IMR-90 (cell line): ENCODE measurements around the gene FASLG. TPM values are rescaled to one million over a fixed set of nuclear protein-coding genes. Genes with fewer than 3 reads are reported as not detected.

Source experiments
- ATAC-seq: fragments of 200-7000 bp; cut with Tn5 transposase; 2 replicates; pipeline ENCODE4 v1.9.1; 2020; ENCODE audit warnings: low read depth, mild to moderate bottlenecking, moderate library complexity
- BruUV-seq: library from RNA; stranded (reverse); fragments of 400-500 nt; replicated peaks from 2 replicates; lab custom pipeline; 2021; lab: Mats Ljungman, UMichigan
- CTCF ChIA-PET: fragments of 300-600 bp; formaldehyde crosslinking; extraction: SDS; loops from one replicate; lab custom pipeline; 2021; ENCODE audit warnings: antibody characterized with exemption; lab: Yijun Ruan, JAX
- POLR2A ChIA-PET: fragments of 300-600 bp; sonication (Branson Sonifier 250); formaldehyde crosslinking; loops from one replicate; lab custom pipeline; 2022; ENCODE audit warnings: antibody characterized with exemption; ENCODE audit not compliant: unreplicated experiment; lab: Charles Lee
- DNase-seq: peaks from one replicate; pipeline ENCODE4 v3.0.0; 2013
- H2AFZ ChIP-seq: replicated peaks from 2 replicates; pipeline ENCODE3; 2013; ENCODE audit warnings: low read length, mild to moderate bottlenecking; ENCODE audit not compliant: poor library complexity
- H2AK5ac ChIP-seq: 2 replicates; pipeline ENCODE4 v1.6.1; 2013; ENCODE audit warnings: low read depth, low read length, inconsistent platforms
- H2AK9ac ChIP-seq: replicated peaks from 2 replicates; pipeline ENCODE3; 2013; ENCODE audit warnings: mild to moderate bottlenecking, low read depth, low read length, moderate library complexity; ENCODE audit not compliant: poor library complexity
- H2BK120ac ChIP-seq: 2 replicates; pipeline ENCODE4 v1.6.1; 2013; ENCODE audit warnings: low read depth, low read length, inconsistent platforms
- H2BK15ac ChIP-seq: 3 replicates; pipeline ENCODE4 v1.6.1; 2013; ENCODE audit warnings: low read depth, low read length, inconsistent platforms
- H2BK20ac ChIP-seq: 2 replicates; pipeline ENCODE4 v1.6.1; 2013; ENCODE audit warnings: low read depth, mild to moderate bottlenecking, inconsistent platforms, low read length, moderate library complexity
- H2BK5ac ChIP-seq: 2 replicates; pipeline ENCODE4 v1.6.1; 2013; ENCODE audit warnings: mild to moderate bottlenecking, low read depth, low read length, inconsistent platforms; ENCODE audit not compliant: poor library complexity, severe bottlenecking
- H3K14ac ChIP-seq: replicated peaks from 2 replicates; pipeline ENCODE4 v1.6.1; 2013; ENCODE audit warnings: low read depth, low read length, inconsistent platforms
- H3K18ac ChIP-seq: 2 replicates; pipeline ENCODE4 v1.6.1; 2013; ENCODE audit warnings: low read depth, low read length, control low read depth
- H3K23ac ChIP-seq: 2 replicates; pipeline ENCODE4 v1.6.1; 2013; ENCODE audit warnings: low read depth, low read length, inconsistent platforms
- H3K27ac ChIP-seq: 2 replicates; pipeline ENCODE4 v1.5.1; 2013; ENCODE audit warnings: mild to moderate bottlenecking, control low read depth, low read length; ENCODE audit not compliant: insufficient read depth
- H3K27me3 ChIP-seq: 2 replicates; pipeline ENCODE4 v1.6.1; 2013; ENCODE audit warnings: low read length; ENCODE audit not compliant: control insufficient read depth, insufficient read depth
- H3K36me3 ChIP-seq: 2 replicates; pipeline ENCODE4 v1.6.1; 2013; ENCODE audit warnings: low read length, mixed read lengths; ENCODE audit not compliant: control insufficient read depth, insufficient read depth
- H3K4ac ChIP-seq: 2 replicates; pipeline ENCODE4 v1.6.1; 2013; ENCODE audit warnings: low read depth, low read length, inconsistent platforms
- H3K4me1 ChIP-seq: 2 replicates; pipeline ENCODE4 v1.6.1; 2013; ENCODE audit warnings: low read length, mixed read lengths; ENCODE audit not compliant: control insufficient read depth, insufficient read depth
- H3K4me2 ChIP-seq: 2 replicates; pipeline ENCODE4 v1.6.1; 2013; ENCODE audit warnings: low read depth, mild to moderate bottlenecking, control low read depth, low read length, moderate library complexity
- H3K4me3 ChIP-seq: 2 replicates; pipeline ENCODE4 v1.5.1; 2013; ENCODE audit warnings: low read depth, mild to moderate bottlenecking, control low read depth, low read length, moderate library complexity; ENCODE audit not compliant: insufficient read depth
- H3K56ac ChIP-seq: 2 replicates; pipeline ENCODE4 v1.6.1; 2013; ENCODE audit warnings: low read length, inconsistent platforms; ENCODE audit not compliant: insufficient read depth; ENCODE audit errors: extremely low read depth
- H3K79me1 ChIP-seq, 2 experiments: 2 replicates each; pipeline ENCODE4 v1.6.1; 2013; ENCODE audit warnings: low read length in 2 of 2, inconsistent platforms in 1 of 2, low read depth in 1 of 2
- H3K9ac ChIP-seq: 2 replicates; pipeline ENCODE4 v1.6.1; 2013; ENCODE audit warnings: low read depth, low read length, control low read depth
- H3K9me1 ChIP-seq: 2 replicates; pipeline ENCODE4 v1.6.1; 2013; ENCODE audit warnings: low read length, inconsistent platforms; ENCODE audit not compliant: insufficient read depth
- H3K9me3 ChIP-seq: 2 replicates; pipeline ENCODE4 v1.6.1; 2013; ENCODE audit warnings: low read length; ENCODE audit not compliant: control insufficient read depth, insufficient read depth
- H4K20me1 ChIP-seq: 2 replicates; pipeline ENCODE4 v1.6.1; 2013; ENCODE audit warnings: low read length, inconsistent platforms; ENCODE audit not compliant: insufficient read depth
- H4K5ac ChIP-seq: 2 replicates; pipeline ENCODE4 v1.6.1; 2013; ENCODE audit warnings: mild to moderate bottlenecking, low read depth, low read length, control low read depth
- H4K8ac ChIP-seq, 2 experiments: 2 replicates each; pipeline ENCODE4 v1.6.1; 2013; ENCODE audit warnings: low read depth in 2 of 2, low read length in 2 of 2, control low read depth in 1 of 2, inconsistent platforms in 1 of 2
- H4K91ac ChIP-seq: 2 replicates; pipeline ENCODE4 v1.6.1; 2013; ENCODE audit warnings: low read depth, low read length, inconsistent platforms; ENCODE audit not compliant: insufficient read depth
- FOS ChIP-seq: fragments of 150-350 bp; IDR thresholded peaks from 2 replicates; pipeline ENCODE4 v1.6.1; 2016; ENCODE audit warnings: low read depth, low read length
- whole genome bisulfite sequencing, 2 experiments: methylation state at CpG; one replicate each; pipeline versions ENCODE4 v1.1.5 to v1.1.7; 2013; ENCODE audit warnings: missing lambda C conversion rate in 2 of 2; ENCODE audit not compliant: insufficient read length in 1 of 2; ENCODE audit errors: extremely low coverage in 2 of 2; 5-methylcytosine and 5-hydroxymethylcytosine counted together
- dilution Hi-C: fragments of 300-500 bp; cut with HindIII; formaldehyde crosslinking; loops from one replicate; pipeline ENCODE4 v1.14.3; 2018; ENCODE audit warnings: low sequenced_read_pairs; ENCODE audit not compliant: unreplicated experiment
- in situ Hi-C: fragments of 300-500 bp; cut with MboI; formaldehyde crosslinking; loops from 3 replicates; pipeline ENCODE4 v1.14.3; 2019; ENCODE audit warnings: low sequenced_read_pairs, inconsistent platforms, mixed read lengths
- intact Hi-C: fragments of 100-400 bp; cut with micrococcal nuclease; formaldehyde crosslinking; loops from 2 replicates; pipeline ENCODE4 v1.10.0; 2022
- polyA plus RNA-seq, 3 experiments: library from polyadenylated mRNA; depleted of rRNA; stranded (reverse); fragments of >200 nt; gene quantifications; 2 replicates each; pipeline ENCODE4 v1.2.3, GENCODE V29; 2012; ENCODE audit warnings: low replicate concordance in 1 of 3
- total RNA-seq: library from RNA; depleted of rRNA; stranded (reverse); fragments of >200 nt; gene quantifications from 2 replicates; pipeline ENCODE4 v1.2.3, GENCODE V29; 2012

The FASLG gene
- total and polyA plus RNA-seq, 2 of the 4 experiments (the other 2 are of a cell fraction): 0.14 to 0.18 TPM

DNA sequence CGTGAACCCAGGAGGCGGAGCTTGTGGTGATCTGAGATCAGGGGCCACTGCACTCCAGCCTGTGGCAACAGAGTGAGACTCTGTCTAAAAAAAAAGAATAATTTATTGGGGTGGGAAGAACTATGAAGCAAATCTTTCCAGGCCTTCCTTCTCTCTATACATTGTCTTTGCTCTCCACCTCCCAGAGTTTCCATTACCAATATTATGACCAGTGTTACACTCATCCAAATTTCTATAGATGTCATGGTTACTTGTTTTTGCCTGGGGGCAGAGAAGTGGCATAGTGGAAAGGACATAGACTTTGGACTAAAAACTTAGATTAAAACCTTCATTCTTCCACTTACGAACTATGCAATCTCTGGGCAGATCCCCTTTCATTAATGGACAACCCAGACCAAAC lies 10.1 kb downstream of the FASLG start:
- Histone ChIP-seq H2AFZ (no peak overlapping the region), H2BK120ac (no peak overlapping the region), H4K5ac (no peak overlapping the region), H2BK15ac (no peak overlapping the region), H4K20me1 (no peaks in the 10 kb centered on the region), H3K36me3 (no peaks in the 10 kb centered on the region), H2AK9ac (no peak overlapping the region), H3K14ac (no peak overlapping the region), H3K4me3 (no peak overlapping the region), H3K9ac (no peak overlapping the region), H3K56ac (no peak overlapping the region), H3K4me2 (no peak overlapping the region), H2BK20ac (no peak overlapping the region), H3K9me3 (no peaks in the 10 kb centered on the region), H2BK5ac (no peak overlapping the region), H3K27me3 (no peaks in the 10 kb centered on the region), H3K79me1 (no peaks in the 10 kb centered on the region), H3K4ac (no peak overlapping the region), H3K23ac (no peak overlapping the region), H4K8ac (no peak overlapping the region), H3K4me1 (no peaks in the 10 kb centered on the region), H2AK5ac (no peak overlapping the region), H4K91ac (no peak overlapping the region), H3K27ac (no peak overlapping the region), H3K9me1 (no peaks in the 10 kb centered on the region), H3K18ac (no peak overlapping the region)
- CTCF ChIA-PET: no interaction called here
- in situ Hi-C loops: no loop called here
- no peak for TF ChIP-seq FOS
- no TSS peak for BruUV-seq
- intact Hi-C loops: no loop called here
- dilution Hi-C loops: no loop called here
- DNase-seq: no peak
- POLR2A ChIA-PET: no interaction called here
- ATAC-seq: no peak
- WGBS, 2 experiments: no CpG with 5 or more reads among the region's 3 CpGs
